Mesendoderm (in vitro differentiated cells): ENCODE results near the gene C2orf72.

ENCODE experiments used
- DNase-seq: peaks from one replicate; pipeline ENCODE4 v3.0.0; 2013
- H2AK5ac ChIP-seq: 2 replicates; pipeline ENCODE4 v1.6.1; 2013; ENCODE audit warnings: low read length, inconsistent platforms
- H2BK120ac ChIP-seq: 2 replicates; pipeline ENCODE4 v1.6.1; 2013; ENCODE audit warnings: low read depth, mild to moderate bottlenecking, low read length, moderate library complexity, mixed read lengths
- H2BK15ac ChIP-seq: replicated peaks from 2 replicates; pipeline ENCODE4 v1.6.1; 2013; ENCODE audit warnings: low read depth, mild to moderate bottlenecking, moderate library complexity
- H2BK5ac ChIP-seq: 2 replicates; pipeline ENCODE4 v1.6.1; 2013; ENCODE audit warnings: low read length, inconsistent platforms
- H3K18ac ChIP-seq: 2 replicates; pipeline ENCODE4 v1.6.1; 2013; ENCODE audit warnings: mild to moderate bottlenecking, low read length, mixed read lengths
- H3K23ac ChIP-seq: one replicate; pipeline ENCODE4 v1.6.1; 2013; ENCODE audit warnings: low read length
- H3K27ac ChIP-seq: 2 replicates; pipeline ENCODE4 v1.5.1; 2013; ENCODE audit warnings: low read depth, mild to moderate bottlenecking, inconsistent platforms, low read length, moderate library complexity
- H3K27me3 ChIP-seq: 2 replicates; pipeline ENCODE4 v1.6.1; 2013; ENCODE audit warnings: low read length, control low read depth, mild to moderate bottlenecking, inconsistent platforms; ENCODE audit not compliant: insufficient read depth, poor library complexity
- H3K36me3 ChIP-seq: 2 replicates; pipeline ENCODE4 v1.6.1; 2013; ENCODE audit warnings: low read length, inconsistent platforms; ENCODE audit not compliant: control insufficient read depth, insufficient read depth
- H3K4ac ChIP-seq: one replicate; pipeline ENCODE4 v1.6.1; 2013; ENCODE audit warnings: low read depth, mild to moderate bottlenecking, low read length, moderate library complexity
- H3K4me1 ChIP-seq: 2 replicates; pipeline ENCODE4 v1.6.1; 2013; ENCODE audit warnings: low read depth, low read length, inconsistent platforms; ENCODE audit not compliant: control insufficient read depth
- H3K4me2 ChIP-seq: 2 replicates; pipeline ENCODE4 v1.6.1; 2013; ENCODE audit warnings: low read length
- H3K4me3 ChIP-seq: 2 replicates; pipeline ENCODE4 v1.5.1; 2013; ENCODE audit warnings: mild to moderate bottlenecking, low read length
- H3K56ac ChIP-seq: one replicate; pipeline ENCODE4 v1.6.1; 2013; ENCODE audit warnings: low read length
- H3K79me1 ChIP-seq: 2 replicates; pipeline ENCODE4 v1.6.1; 2013; ENCODE audit warnings: low read length, inconsistent platforms
- H3K79me2 ChIP-seq: 2 replicates; pipeline ENCODE4 v1.6.1; 2013; ENCODE audit warnings: mild to moderate bottlenecking, low read length; ENCODE audit not compliant: control insufficient read depth, insufficient read depth
- H3K9ac ChIP-seq: 2 replicates; pipeline ENCODE4 v1.6.1; 2013; ENCODE audit warnings: low read length, inconsistent platforms
- H4K5ac ChIP-seq: one replicate; pipeline ENCODE4 v1.6.1; 2013; ENCODE audit warnings: low read length
- H4K8ac ChIP-seq: one replicate; pipeline ENCODE4 v1.6.1; 2013; ENCODE audit warnings: low read depth, mild to moderate bottlenecking, control low read depth, low read length, moderate library complexity
- WGBS: extraction: QIAGEN DNeasy Blood & Tissue Kit; methylation state at CpG from one replicate; pipeline ENCODE4 v1.1.7; 2013; ENCODE audit warnings: low lambda C conversion rate, missing lambda C conversion rate; ENCODE audit not compliant: insufficient coverage; ENCODE audit errors: extremely low coverage; 5-methylcytosine and 5-hydroxymethylcytosine counted together

Gene C2orf72

DNA sequence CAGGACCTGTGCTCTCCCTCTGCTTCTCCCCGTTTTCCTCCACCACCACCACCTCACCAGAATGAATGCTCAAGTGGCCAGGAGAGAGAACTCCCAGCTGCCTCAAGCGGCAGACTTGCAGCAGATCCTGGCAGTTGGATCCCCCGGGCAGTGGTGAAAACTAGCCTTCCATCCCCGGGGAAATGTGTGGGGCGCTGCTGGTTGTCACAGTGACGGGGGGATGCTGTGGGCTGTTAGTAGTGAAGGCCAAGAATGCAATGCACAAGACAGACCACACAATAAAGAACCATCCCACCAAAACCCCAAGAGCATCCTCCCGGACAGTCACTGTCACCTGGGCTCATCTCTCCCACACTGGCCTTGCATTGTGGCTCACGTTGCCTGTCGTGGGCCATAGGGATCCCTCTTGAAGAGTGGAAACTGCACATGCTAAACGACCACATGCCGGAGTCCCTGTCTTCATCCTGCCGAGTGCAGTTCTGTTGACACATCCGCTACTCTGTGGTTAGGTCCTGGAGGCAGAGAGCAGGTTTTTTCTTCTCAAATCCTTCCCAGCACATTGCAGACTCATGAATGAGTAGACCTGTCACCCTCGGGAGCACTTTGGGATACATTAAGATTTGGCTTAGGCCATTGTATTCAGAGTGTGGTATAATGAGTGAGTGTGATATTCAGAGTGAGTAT is 27.9 kb upstream of the C2orf72 start:
- no peak overlapping the region for H3K18ac ChIP-seq
- no peaks in the 10 kb centered on the region for H3K36me3 ChIP-seq
- H3K4me3 ChIP-seq: no peak overlapping the region
- H3K79me1 ChIP-seq: no peaks in the 10 kb centered on the region
- H3K23ac ChIP-seq: no peak overlapping the region
- no peak overlapping the region for H2BK120ac ChIP-seq
- H3K27ac ChIP-seq: no peak overlapping the region
- no CpG with 5 or more reads among the region's 14 CpGs for WGBS
- no peak overlapping the region for H2BK15ac ChIP-seq
- H3K4me2 ChIP-seq: no peak overlapping the region
- H3K79me2 ChIP-seq: no peaks in the 10 kb centered on the region
- no peak overlapping the region for H3K9ac ChIP-seq
- no peak overlapping the region for H2BK5ac ChIP-seq
- H4K5ac ChIP-seq: no peak overlapping the region
- DNase-seq: no peak
- no peak overlapping the region for H4K8ac ChIP-seq
- H3K27me3 ChIP-seq: no peaks in the 10 kb centered on the region
- no peak overlapping the region for H3K4ac ChIP-seq
- H3K56ac ChIP-seq: no peak overlapping the region
- no peak overlapping the region for H2AK5ac ChIP-seq
- no peaks in the 10 kb centered on the region for H3K4me1 ChIP-seq

DNA sequence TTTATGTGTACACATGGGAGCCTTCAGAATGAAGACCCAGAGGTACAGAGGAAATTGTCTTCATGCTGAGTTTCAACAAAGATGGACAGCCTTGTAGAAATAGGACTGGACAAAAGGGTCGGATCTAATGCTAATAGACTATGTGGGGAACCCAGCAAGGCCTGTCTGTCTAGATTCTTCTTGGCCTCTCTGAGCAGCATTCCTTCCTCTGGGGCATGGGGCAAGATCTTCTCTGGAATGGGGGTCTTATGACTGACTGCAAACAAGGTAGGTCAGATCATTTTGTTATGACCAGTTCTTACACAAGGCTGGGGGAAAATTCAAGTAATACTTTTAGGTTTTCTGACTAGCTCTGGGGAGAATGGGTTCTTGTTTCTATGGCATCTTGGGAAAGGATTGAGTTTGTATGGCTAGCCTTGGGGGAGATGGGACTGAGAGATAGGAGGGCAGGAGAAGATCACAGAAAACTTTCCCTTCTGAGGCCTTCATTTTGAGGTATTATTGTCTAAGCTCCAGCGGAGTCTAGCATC is 27.1 kb upstream of the C2orf72 start:
- no peak overlapping the region for H2BK120ac ChIP-seq
- H4K5ac ChIP-seq: no peak overlapping the region
- no peak overlapping the region for H3K56ac ChIP-seq
- no peak for DNase-seq
- H2BK15ac ChIP-seq: no peak overlapping the region
- no peak overlapping the region for H3K27ac ChIP-seq
- H2BK5ac ChIP-seq: no peak overlapping the region
- H3K23ac ChIP-seq: no peak overlapping the region
- H3K18ac ChIP-seq: no peak overlapping the region
- H3K9ac ChIP-seq: no peak overlapping the region
- no peaks in the 10 kb centered on the region for H3K27me3 ChIP-seq
- no peak overlapping the region for H2AK5ac ChIP-seq
- no peak overlapping the region for H3K4ac ChIP-seq
- no peaks in the 10 kb centered on the region for H3K79me1 ChIP-seq
- no peaks in the 10 kb centered on the region for H3K79me2 ChIP-seq
- no peak overlapping the region for H3K4me3 ChIP-seq
- no CpG with 5 or more reads among the region's 2 CpGs for WGBS
- H4K8ac ChIP-seq: no peak overlapping the region
- H3K4me2 ChIP-seq: no peak overlapping the region
- no peaks in the 10 kb centered on the region for H3K4me1 ChIP-seq
- H3K36me3 ChIP-seq: no peaks in the 10 kb centered on the region

DNA sequence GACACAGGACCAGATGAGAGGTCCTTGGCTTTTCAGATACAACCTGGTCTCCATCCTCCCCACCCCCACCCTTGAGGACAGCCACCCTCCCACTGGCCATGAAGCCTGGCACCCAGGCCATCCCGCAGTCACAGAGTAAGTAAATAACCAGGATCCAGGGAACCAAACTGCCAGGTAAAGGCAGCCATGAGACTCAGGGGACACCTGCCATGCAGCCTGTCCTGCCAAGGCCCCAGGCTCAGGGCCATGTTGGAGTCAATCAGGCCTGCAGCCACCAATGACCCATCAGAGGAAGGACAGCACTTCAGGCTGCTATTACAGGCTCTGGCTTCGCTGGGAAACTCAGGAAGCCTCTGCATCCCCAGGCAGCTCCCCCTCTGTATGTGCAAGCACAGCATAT is 25.8 kb upstream of the C2orf72 start:
- H2BK120ac ChIP-seq: no peak overlapping the region
- H3K4me1 ChIP-seq: peaks cover 7% of the 10 kb centered on the region
- no peak overlapping the region for H3K23ac ChIP-seq
- H2BK15ac ChIP-seq: no peak overlapping the region
- no peak overlapping the region for H3K4ac ChIP-seq
- H2AK5ac ChIP-seq: no peak overlapping the region
- DNase-seq: no peak
- H3K27ac ChIP-seq: no peak overlapping the region
- no peak overlapping the region for H3K56ac ChIP-seq
- no peaks in the 10 kb centered on the region for H3K36me3 ChIP-seq
- H3K4me3 ChIP-seq: no peak overlapping the region
- no peak overlapping the region for H3K4me2 ChIP-seq
- H3K9ac ChIP-seq: no peak overlapping the region
- H3K79me1 ChIP-seq: no peaks in the 10 kb centered on the region
- H3K27me3 ChIP-seq: no peaks in the 10 kb centered on the region
- H4K8ac ChIP-seq: no peak overlapping the region
- H4K5ac ChIP-seq: no peak overlapping the region
- no peak overlapping the region for H3K18ac ChIP-seq
- no peak overlapping the region for H2BK5ac ChIP-seq
- H3K79me2 ChIP-seq: no peaks in the 10 kb centered on the region
- no CpG with 5 or more reads among the region's 2 CpGs for WGBS

DNA sequence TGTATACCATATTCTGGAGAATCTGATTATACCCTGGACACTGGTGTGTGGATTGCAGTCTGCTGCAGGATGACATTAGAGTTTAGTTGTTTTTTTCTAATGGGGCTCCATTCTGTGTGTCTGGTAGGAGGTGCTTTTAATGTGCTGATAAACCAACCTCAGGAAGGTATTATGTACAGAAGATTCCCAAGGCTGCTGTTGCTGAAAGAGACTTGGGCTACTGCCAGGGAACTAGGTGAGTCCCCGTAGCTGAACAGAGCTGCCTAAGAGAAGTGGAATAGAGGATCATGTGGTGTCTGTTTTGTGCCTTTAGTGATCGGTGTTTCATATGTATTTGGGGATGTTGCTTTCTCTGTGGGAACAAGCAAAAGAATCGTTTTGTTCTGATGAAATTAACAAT is 24.9 kb upstream of the C2orf72 start:
- Histone ChIP-seq H2BK120ac (no peak overlapping the region), H3K4ac (no peak overlapping the region), H3K4me3 (no peak overlapping the region), H3K9ac (no peak overlapping the region), H2BK15ac (no peak overlapping the region), H3K27ac (no peak overlapping the region), H3K36me3 (no peaks in the 10 kb centered on the region), H3K4me1 (peaks cover 7% of the 10 kb centered on the region), H2AK5ac (no peak overlapping the region), H2BK5ac (no peak overlapping the region), H3K23ac (no peak overlapping the region), H3K4me2 (no peak overlapping the region), H3K56ac (no peak overlapping the region), H4K5ac (no peak overlapping the region), H4K8ac (no peak overlapping the region), H3K27me3 (no peaks in the 10 kb centered on the region), H3K79me1 (no peaks in the 10 kb centered on the region), H3K79me2 (no peaks in the 10 kb centered on the region), H3K18ac (no peak overlapping the region)
- DNase-seq: no peak
- WGBS: no CpG with 5 or more reads among the region's 3 CpGs

DNA sequence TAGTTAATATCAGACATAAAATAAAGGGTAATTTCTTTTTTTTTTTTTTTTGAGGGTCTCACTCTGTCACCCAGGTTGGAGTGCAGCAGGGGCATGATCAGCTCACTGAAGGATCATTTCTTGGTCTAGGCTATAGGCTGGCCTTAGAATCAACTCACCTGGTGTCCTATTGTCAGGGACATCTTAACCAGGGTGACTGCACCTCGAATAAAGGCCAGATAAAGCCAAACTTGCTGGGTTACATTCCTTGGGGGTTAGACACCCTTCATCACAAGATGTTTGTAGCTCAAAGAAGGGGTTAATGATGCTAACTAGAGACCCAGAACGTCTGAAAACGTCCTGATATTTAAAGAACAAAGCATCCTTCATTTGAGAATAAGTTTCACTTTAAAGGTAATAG is 23.5 kb upstream of the C2orf72 start:
- Histone ChIP-seq H3K23ac (no peak overlapping the region), H3K79me1 (no peaks in the 10 kb centered on the region), H3K36me3 (no peaks in the 10 kb centered on the region), H2BK5ac (no peak overlapping the region), H4K8ac (no peak overlapping the region), H3K4ac (no peak overlapping the region), H3K4me2 (no peak overlapping the region), H3K27me3 (no peaks in the 10 kb centered on the region), H3K18ac (no peak overlapping the region), H3K9ac (no peak overlapping the region), H3K4me3 (no peak overlapping the region), H4K5ac (no peak overlapping the region), H3K79me2 (no peaks in the 10 kb centered on the region), H3K4me1 (peaks cover 7% of the 10 kb centered on the region), H3K56ac (no peak overlapping the region), H2BK120ac (no peak overlapping the region), H2BK15ac (no peak overlapping the region), H3K27ac (no peak overlapping the region), H2AK5ac (no peak overlapping the region)
- no CpG with 5 or more reads among the region's 3 CpGs for WGBS
- DNase-seq: no peak

DNA sequence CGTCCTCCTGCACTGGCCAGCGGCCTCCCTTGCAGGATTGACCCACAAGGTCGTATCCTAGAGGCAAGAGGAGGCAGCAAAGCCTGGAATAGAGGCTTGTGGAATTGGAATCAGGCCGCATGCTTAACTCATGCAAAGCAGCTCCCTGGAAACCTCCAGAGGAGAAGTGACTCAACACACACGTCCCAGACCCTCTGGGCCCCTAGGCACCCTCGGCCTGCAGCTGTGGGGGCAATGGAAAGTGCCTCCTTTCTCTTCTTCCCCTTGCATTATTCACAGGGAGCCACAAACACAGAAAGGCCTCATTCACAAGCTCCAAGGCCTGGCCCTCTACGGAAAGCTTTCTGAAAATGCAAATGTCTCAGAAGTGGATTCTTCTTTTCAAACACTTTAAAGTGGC is 21.8 kb upstream of the C2orf72 start:
- no CpG with 5 or more reads among the region's 7 CpGs for WGBS

More for the DNA sequence above, 21.8 kb upstream of the C2orf72 start:
- H3K4ac ChIP-seq: no peak overlapping the region
- H2BK120ac ChIP-seq: no peak overlapping the region
- H3K9ac ChIP-seq: no peak overlapping the region
- no peaks in the 10 kb centered on the region for H3K79me2 ChIP-seq
- peak overlapping the region; percentile 58 for H3K27ac ChIP-seq
- no peaks in the 10 kb centered on the region for H3K27me3 ChIP-seq
- H3K4me3 ChIP-seq: no peak overlapping the region
- peaks cover 7% of the 10 kb centered on the region for H3K4me1 ChIP-seq
- no peaks in the 10 kb centered on the region for H3K36me3 ChIP-seq
- no peak overlapping the region for H2AK5ac ChIP-seq
- DNase-seq: peak; percentile 50
- H3K23ac ChIP-seq: no peak overlapping the region
- H3K18ac ChIP-seq: no peak overlapping the region
- H2BK15ac ChIP-seq: no peak overlapping the region
- H4K5ac ChIP-seq: no peak overlapping the region
- H3K56ac ChIP-seq: no peak overlapping the region
- no peak overlapping the region for H2BK5ac ChIP-seq
- H4K8ac ChIP-seq: no peak overlapping the region
- no peak overlapping the region for H3K4me2 ChIP-seq
- no peaks in the 10 kb centered on the region for H3K79me1 ChIP-seq
